ENCODE results near the gene ARHGAP26. TPM values are rescaled to one million over a fixed set of nuclear protein-coding genes. Genes with fewer than 3 reads are reported as not detected.
A peak's percentile ranks its signal among the peaks of the same experiment; 100 is the strongest.

Gene ARHGAP26
- polyA plus RNA-seq, 1 donor from 2014 or later = 1.6 TPM

DNA sequence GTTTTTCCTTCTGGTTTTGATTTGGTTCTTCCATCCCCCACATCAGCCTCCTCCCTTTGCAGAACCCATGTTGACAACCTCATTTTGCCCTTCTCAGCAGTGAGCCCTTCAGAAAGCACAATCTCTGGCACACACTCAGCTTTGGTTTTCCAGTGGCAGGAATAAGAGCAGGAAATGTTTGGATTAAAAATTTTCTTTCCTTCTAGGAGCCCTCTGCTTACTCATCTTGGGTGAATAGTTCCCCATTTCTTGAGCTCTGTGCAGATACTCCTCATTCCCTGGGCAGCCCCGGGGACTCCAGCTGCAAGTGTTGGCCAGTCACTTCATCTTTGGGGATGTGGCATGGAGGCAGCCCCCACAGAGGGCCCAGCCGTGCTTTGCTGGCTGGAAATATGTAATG, 462.9 kb downstream of the ARHGAP26 start:
- no peak overlapping the region for H3K4me3 Mint-ChIP-seq
- H3K27me3 Mint-ChIP-seq = peaks cover 4% of the 10 kb centered on the region
- no peaks in the 10 kb centered on the region for H3K9me3 Mint-ChIP-seq
- no peaks in the 10 kb centered on the region for H3K36me3 Mint-ChIP-seq
- no peak overlapping the region for H3K27ac Mint-ChIP-seq
- H3K4me1 Mint-ChIP-seq = peaks cover 5 to 8% (median 7%) of the 10 kb centered on the region in 3 donors

DNA sequence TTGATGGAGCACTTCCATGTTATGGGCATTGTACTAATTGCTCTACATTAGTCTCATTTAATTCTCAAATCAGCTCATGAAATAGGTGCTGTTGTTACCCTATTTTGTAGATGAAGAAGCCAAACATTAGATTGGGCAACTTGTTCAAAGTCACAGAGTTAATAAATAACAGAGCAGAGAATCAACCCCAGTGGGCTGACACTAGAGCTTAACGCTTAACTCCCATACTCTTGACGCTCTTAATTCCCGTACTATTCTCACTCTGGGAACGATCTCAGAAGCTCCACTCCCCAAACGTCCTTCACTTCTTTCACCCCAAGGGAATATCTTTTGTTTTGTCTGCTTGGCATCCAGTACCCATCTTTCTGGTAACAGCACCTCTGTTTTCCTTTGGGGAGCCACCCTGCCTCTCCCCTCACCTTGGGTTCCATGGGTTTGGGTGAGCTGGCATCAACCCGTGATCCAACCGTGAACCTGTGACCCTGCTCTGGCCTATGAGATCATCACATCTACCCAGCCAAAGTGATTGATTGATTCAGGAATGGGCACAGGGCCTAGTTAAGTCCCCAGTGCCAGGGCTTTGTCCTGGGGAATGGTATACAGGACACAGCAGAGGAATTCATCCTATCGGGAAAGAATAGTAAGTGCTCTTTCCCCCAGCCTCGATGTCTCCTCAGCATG, 464.1 kb downstream of the ARHGAP26 start:
- H3K4me1 Mint-ChIP-seq = peaks cover 5 to 8% (median 7%) of the 10 kb centered on the region in 3 donors
- no peaks in the 10 kb centered on the region for H3K36me3 Mint-ChIP-seq
- no peak overlapping the region for H3K27ac Mint-ChIP-seq
- H3K4me3 Mint-ChIP-seq = no peak overlapping the region
- H3K9me3 Mint-ChIP-seq = no peaks in the 10 kb centered on the region
- H3K27me3 Mint-ChIP-seq = peaks cover 4% of the 10 kb centered on the region

DNA sequence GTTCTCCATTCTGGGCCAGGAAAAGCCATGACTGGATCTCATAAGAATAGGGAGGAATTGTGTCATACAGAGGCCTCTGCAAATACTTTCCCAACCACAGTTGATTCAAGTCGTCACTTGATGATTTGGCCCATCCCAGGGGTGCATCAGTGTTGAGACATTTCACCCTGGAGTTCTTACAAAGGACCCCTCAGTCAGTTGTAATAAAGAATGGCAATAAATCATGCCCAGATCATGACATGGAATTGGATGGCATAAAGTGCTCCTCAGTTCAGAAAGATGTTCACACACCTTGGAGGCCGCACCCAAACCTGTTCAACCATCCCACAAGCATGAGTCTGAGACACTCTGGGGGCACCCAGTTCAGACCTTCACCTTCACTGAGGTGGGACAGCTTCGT, 465.2 kb downstream of the ARHGAP26 start:
- Mint-ChIP-seq H3K27me3 (peaks cover 4% of the 10 kb centered on the region), H3K4me1 (peaks cover 0 to 2% (median 0%) of the 10 kb centered on the region in 3 donors), H3K27ac (no peak overlapping the region), H3K4me3 (no peak overlapping the region), H3K9me3 (no peaks in the 10 kb centered on the region), H3K36me3 (no peaks in the 10 kb centered on the region)

DNA sequence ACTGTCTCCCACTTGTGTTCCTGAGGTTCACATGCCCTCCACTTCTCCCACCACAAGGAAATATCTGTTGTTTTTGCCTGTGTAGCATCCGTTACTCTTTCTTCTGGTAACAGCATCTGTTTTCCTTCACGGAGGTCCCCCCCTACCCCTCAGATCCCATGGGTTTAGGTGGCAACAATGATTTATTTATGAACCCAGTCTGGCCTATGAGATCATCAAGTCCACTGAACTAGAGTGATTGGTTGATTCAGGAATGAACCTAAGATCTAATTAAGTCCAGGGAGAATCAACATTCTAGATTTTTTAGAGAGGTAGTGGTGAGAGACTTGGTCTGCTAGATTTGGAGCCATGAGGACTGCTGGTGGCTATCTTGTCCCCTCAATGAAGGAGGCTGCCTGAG, 466.5 kb downstream of the ARHGAP26 start:
- Mint-ChIP-seq H3K4me1 (no peaks in the 10 kb centered on the region), H3K4me3 (no peak overlapping the region), H3K27ac (no peak overlapping the region), H3K9me3 (no peaks in the 10 kb centered on the region), H3K36me3 (no peaks in the 10 kb centered on the region), H3K27me3 (peaks cover 5% of the 10 kb centered on the region)

DNA sequence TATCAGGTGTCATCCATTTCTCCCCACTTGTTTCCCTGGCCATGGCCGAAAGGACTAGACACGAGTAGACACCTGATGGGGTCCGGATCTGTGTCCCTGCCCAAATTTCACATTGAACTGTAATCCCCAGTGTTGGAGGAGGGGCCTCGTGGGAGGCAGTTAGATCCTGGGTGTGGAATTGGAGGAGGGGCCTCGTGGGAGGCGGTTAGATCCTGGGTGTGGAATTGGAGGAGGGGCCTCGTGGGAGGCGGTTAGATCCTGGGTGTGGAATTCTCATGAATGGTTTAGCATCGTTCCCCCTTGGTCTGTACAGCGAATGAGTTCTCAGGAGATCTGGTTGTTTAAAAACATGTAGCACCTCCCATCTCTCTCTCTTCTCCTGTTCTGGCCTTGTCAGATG, 467.5 kb downstream of the ARHGAP26 start:
- H3K27ac Mint-ChIP-seq = no peak overlapping the region

DNA sequence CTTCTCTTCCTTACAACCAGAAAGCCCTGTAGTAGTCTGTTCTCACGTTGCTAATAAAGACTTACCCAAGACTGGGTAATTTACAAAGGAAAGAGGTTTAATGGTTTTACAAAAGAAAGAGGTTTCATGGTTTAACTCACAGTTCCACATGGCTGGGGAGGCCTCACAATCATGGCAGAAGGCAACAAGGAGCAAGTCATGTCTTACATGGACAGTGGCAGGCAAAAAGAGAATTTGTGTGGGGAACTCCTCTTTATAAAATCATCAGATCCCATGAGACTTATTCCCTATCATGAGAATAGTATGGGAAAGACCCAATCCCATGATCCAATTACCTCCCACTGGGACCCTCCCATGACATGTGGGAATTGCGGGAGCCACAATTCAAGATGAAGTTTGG, 468.4 kb downstream of the ARHGAP26 start:
- Mint-ChIP-seq H3K36me3 (no peaks in the 10 kb centered on the region), H3K27ac (peak overlapping the region in 1 of 3 donors; percentile 63), H3K9me3 (no peaks in the 10 kb centered on the region), H3K27me3 (peaks cover 1% of the 10 kb centered on the region), H3K4me3 (no peak overlapping the region), H3K4me1 (no peaks in the 10 kb centered on the region)

More for the DNA sequence above, 467.5 kb downstream of the ARHGAP26 start:
- Mint-ChIP-seq H3K9me3 (no peaks in the 10 kb centered on the region), H3K27me3 (peaks cover 3% of the 10 kb centered on the region), H3K4me1 (no peaks in the 10 kb centered on the region), H3K36me3 (no peaks in the 10 kb centered on the region), H3K4me3 (no peak overlapping the region)

DNA sequence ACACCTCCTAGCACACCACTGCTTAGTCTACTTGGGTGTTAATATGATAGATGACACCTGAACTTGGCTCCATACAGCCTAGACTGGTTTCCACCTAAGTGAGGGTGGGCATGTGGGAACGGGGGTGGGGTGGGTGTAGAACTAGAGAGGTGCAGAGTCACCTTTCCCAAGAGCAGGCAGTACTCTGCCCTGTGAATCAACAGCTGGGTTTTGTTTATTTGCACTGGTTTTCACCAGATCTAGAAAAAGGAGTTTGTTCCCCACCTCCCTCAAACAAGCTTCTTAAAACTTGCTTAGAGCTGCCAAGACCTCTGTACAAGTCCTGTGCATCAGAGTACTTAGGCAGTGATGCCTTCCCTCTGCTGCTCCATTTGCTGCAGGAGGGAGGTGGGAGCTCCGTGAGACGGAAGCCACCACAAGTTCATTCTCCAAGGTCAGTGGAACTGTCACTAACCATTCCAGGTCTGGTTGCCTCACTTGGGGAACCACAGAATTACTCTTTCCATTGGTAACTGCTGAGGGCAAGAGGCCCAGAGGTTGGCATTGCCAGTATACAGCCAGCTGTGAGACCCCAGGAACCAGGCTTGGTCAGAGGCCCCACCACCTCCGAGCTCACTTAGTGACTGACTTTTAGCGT, 469.8 kb downstream of the ARHGAP26 start:
- Mint-ChIP-seq H3K36me3 (no peaks in the 10 kb centered on the region), H3K9me3 (no peaks in the 10 kb centered on the region), H3K27me3 (peaks cover 1% of the 10 kb centered on the region), H3K4me1 (no peaks in the 10 kb centered on the region), H3K4me3 (no peak overlapping the region), H3K27ac (no peak overlapping the region)

DNA sequence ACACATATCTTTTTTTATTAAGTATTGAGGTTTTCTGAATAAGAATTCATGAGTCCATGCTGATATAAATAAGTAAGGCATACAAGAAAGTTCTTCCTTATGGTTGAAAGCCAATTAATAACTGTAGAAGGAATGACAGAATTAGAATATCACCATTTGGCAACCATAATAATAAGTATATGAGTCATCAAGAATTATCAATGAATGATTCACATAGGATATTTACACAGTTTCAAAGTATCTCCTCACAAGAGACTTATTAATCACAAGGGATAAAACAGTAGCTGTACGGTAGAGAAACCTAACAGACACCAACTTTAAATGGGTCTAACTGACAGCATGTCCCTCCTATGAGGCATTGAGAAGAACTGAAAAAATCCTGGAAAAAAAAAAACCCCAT, 471.7 kb downstream of the ARHGAP26 start:
- no peaks in the 10 kb centered on the region for H3K4me1 Mint-ChIP-seq
- H3K36me3 Mint-ChIP-seq = no peaks in the 10 kb centered on the region
- peaks cover 1% of the 10 kb centered on the region for H3K27me3 Mint-ChIP-seq
- peaks cover 0 to 5% (median 0%) of the 10 kb centered on the region in 3 donors for H3K9me3 Mint-ChIP-seq
- H3K27ac Mint-ChIP-seq = no peak overlapping the region
- no peak overlapping the region for H3K4me3 Mint-ChIP-seq

DNA sequence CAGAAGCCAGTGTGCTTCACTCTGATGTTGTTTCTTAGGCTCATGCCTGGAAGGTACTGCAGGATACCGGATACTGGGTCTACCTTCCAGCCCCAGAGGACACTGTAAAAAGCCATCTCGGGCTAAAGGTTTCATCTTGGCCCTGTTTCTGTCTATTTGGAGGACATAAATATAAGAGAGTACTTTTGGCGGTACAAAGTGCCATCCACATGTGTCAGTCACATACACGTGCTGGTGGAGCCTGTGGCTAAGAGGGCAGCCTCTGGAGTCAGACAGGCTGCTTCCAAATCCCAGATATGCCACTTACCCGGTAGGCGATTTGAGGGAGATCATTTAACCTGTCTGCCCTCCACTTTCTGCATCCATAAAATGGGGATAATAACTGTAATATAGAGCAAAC, 472.9 kb downstream of the ARHGAP26 start:
- H3K27me3 Mint-ChIP-seq = peaks cover 1% of the 10 kb centered on the region
- H3K9me3 Mint-ChIP-seq = peaks cover 0 to 5% (median 0%) of the 10 kb centered on the region in 3 donors
- no peaks in the 10 kb centered on the region for H3K4me1 Mint-ChIP-seq
- no peaks in the 10 kb centered on the region for H3K36me3 Mint-ChIP-seq
- peak overlapping the region in 1 of 4 donors; percentile 71 for H3K4me3 Mint-ChIP-seq
- no peak overlapping the region for H3K27ac Mint-ChIP-seq

DNA sequence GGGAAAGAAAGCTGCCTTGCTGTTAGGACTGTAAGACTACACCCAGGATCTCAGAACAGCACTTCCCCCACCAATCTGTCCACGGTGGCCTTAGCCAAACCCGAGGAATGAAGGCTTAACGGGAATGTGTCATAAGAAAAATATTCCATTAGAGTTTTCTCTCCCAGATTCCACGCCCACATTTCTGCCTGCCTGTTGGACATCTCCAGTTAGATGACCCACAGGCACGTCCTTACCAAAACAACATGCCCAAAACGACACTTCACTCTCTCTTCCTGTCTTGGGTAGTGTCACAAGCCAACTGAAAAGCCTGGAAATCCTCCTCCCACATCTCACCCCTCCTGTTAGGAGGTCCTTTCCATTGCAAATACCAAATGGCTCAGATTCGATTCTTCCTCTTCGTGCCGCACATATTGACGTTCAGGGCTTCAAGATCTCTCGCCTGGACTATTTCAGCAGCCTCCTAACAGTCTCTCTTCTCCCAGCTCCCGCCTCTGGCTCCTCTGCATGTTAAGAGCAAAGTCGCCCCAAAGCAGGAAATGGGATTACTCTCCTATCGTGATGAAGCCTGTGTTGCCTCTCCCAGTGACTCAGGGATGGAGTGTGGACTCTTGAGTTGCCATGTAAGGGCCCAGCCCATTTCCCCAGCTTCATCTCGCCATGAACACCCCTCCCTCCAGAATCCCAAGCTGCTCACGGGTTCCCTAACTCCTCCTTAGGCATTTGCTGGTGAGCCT, 474.0 kb downstream of the ARHGAP26 start:
- Mint-ChIP-seq H3K27me3 (peaks cover 1% of the 10 kb centered on the region), H3K27ac (no peak overlapping the region), H3K9me3 (peaks cover 0 to 5% (median 0%) of the 10 kb centered on the region in 3 donors), H3K36me3 (no peaks in the 10 kb centered on the region), H3K4me3 (no peak overlapping the region), H3K4me1 (no peaks in the 10 kb centered on the region)

DNA sequence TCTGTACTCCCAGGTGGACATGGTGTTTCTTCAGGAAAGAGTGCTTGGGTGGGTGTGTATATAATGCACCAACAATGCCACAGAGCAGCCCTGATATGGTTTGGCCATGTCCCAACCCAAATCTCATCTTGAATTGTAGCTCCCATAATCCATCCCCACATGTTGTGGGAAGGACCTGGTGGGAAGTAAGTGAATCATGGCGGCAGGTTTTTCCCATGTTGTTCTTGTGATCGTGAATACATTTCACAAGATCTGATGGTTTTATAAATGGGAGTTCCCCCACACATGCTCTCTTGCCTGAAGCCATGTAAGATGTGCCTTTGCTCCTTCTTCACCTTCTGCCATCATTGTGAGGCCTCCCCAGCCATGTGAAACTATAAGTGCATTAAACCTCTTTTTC, 474.8 kb downstream of the ARHGAP26 start:
- Mint-ChIP-seq H3K4me1 (no peaks in the 10 kb centered on the region), H3K27ac (no peak overlapping the region)

DNA sequence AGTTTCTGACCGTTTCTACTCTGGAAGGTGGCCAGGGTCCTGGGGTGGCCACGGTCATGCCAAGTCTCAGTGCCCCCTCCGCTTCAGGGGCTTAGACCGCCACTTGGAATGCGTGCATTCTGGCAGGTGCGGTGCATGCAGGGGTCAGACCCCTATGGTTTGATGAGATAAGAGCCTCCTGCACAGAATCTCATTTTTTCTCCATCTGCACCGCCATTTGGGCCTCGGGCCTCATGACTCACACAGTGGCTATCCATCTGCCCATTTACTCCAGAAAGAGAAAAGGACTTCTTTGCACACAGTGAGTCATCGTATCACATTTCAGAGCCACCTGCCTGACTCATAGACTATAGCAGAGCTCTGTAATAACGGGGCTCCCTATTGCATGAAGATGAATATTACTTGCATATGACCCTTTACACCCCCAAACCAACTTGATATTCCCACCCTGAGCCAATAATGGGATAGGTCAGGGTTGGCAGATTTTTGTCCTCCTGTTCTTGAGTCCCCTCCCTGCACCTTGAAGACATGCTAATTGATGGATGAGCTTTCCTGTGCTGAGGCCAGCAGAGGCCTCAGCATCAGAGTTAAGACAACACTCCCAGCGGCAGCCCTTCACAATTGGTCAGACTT, 475.9 kb downstream of the ARHGAP26 start:
- Mint-ChIP-seq H3K36me3 (no peaks in the 10 kb centered on the region), H3K4me1 (no peaks in the 10 kb centered on the region), H3K27me3 (peaks cover 1% of the 10 kb centered on the region), H3K27ac (no peak overlapping the region), H3K4me3 (no peak overlapping the region), H3K9me3 (peaks cover 0 to 5% (median 0%) of the 10 kb centered on the region in 3 donors)

More for the DNA sequence above, 474.8 kb downstream of the ARHGAP26 start:
- Mint-ChIP-seq H3K9me3 (peaks cover 0 to 5% (median 0%) of the 10 kb centered on the region in 3 donors), H3K27me3 (peaks cover 1% of the 10 kb centered on the region), H3K4me3 (no peak overlapping the region), H3K36me3 (no peaks in the 10 kb centered on the region)

DNA sequence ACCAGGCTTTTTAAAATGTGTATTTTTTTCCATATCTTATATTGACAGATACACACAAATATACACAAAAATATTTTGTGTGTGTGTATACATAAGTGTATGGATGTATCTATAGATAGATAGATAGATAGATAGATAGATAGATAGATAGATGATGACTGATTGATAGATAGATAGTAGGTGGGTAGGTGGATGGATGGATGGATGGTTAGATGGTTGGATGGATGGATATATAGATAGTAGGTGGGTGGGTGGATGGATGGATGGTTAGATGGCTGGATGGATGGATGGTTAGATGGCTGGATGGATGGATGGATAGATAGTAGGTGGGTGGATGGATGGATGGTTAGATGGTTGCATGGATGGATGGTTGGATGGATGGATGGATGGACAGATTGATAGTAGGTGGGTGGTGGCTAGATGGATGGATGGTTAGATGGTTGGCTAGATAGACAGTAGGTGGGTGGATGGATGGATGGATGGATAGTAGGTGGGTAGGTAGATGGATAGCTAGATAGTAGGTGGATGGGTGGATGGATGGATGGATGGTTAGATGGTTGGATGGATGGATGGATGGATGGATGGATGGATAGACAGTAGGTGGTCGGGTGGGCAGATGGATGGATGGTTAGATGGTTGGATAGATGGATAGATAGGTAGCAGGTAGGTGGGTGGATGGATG, 477.1 kb downstream of the ARHGAP26 start:
- no peak overlapping the region for H3K27ac Mint-ChIP-seq
- peaks cover 0 to 5% (median 0%) of the 10 kb centered on the region in 3 donors for H3K9me3 Mint-ChIP-seq
- no peaks in the 10 kb centered on the region for H3K36me3 Mint-ChIP-seq
- H3K4me3 Mint-ChIP-seq = no peak overlapping the region
- H3K27me3 Mint-ChIP-seq = no peaks in the 10 kb centered on the region
- peaks cover 0 to 1% (median 0%) of the 10 kb centered on the region in 3 donors for H3K4me1 Mint-ChIP-seq

DNA sequence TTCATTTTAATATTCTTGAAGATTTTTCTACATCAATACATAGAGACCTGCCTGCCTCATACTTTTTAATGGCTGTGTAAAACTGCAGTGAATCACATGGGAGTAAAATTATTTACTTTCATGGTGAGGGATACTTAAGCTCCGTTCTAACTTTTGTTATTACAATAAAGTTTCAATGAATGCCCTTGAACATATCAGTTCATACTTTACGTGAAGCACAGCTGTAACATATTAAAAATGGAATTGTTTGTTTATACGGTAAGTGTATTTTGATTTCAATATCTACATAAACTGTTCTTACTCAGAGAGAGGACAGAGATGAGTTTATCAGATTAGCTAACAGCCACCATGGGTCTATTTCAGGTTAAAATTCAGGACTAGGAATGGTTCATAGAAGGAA, 478.2 kb downstream of the ARHGAP26 start:
- Mint-ChIP-seq H3K36me3 (no peaks in the 10 kb centered on the region), H3K9me3 (peaks cover 0 to 5% (median 0%) of the 10 kb centered on the region in 3 donors), H3K27me3 (no peaks in the 10 kb centered on the region), H3K4me3 (no peak overlapping the region), H3K27ac (no peak overlapping the region), H3K4me1 (peaks cover 0 to 2% (median 2%) of the 10 kb centered on the region in 3 donors)

Measured in IgD-negative memory B cell (primary cell).